Tibial artery (tissue), 4 donors: Measurements from ENCODE around the gene PLCH2.

Source experiments
- DNase-seq, 2 donors: peaks; one replicate each; pipeline ENCODE4 v3.0.0-alpha.2; 2019
- H3K27ac ChIP-seq, 2 donors: fragments of 200-600 bp; sonication (generic) in 1 of 2; 1 replicate in 1 of 2; 2 replicates in 1 of 2; pipeline ENCODE4 v1.5.1; 2018 to 2019; ENCODE audit warnings: mild to moderate bottlenecking in 1 of 2
- H3K27me3 ChIP-seq, 2 donors: fragments of 200-600 bp; sonication (generic) in 1 of 2; one replicate each; pipeline versions ENCODE4 v1.5.1 to v1.6.0; 2016 to 2019
- H3K36me3 ChIP-seq, 3 donors: fragments of 200-600 bp; sonication (generic) in 2 of 3; one replicate each; pipeline ENCODE4 v1.5.1; 2016 to 2019; ENCODE audit warnings: mild to moderate bottlenecking in 2 of 3
- H3K4me1 ChIP-seq, 4 donors: fragments of 200-600 bp; sonication (generic) in 2 of 4; 1 replicate in 3 of 4; 2 replicates in 1 of 4; pipeline ENCODE4 v1.5.1; 2016 to 2019
- H3K4me3 ChIP-seq, 2 donors: fragments of 200-600 bp; sonication (generic) in 1 of 2; 1 replicate in 1 of 2; 2 replicates in 1 of 2; pipeline ENCODE4 v1.5.1; 2018 to 2019; ENCODE audit warnings: mild to moderate bottlenecking in 2 of 2
- H3K9me3 ChIP-seq, 3 donors: fragments of 200-600 bp; sonication (generic) in 1 of 3; one replicate each; pipeline ENCODE4 v1.5.1; 2016 to 2019
- intact Hi-C: fragments of 100-400 bp; cut with DNase I; formaldehyde crosslinking; loops from one replicate; pipeline ENCODE4 v1.15.0; 2023; ENCODE audit warnings: low total_unique reads
- TF ChIP-seq, protein P1 (sequence below), 2 experiments: fragments of 200-600 bp in 1 of 2; fragments of 450-650 bp in 1 of 2; IDR thresholded peaks; one replicate each; pipeline ENCODE4 v1.5.1; 2017 to 2019; ENCODE audit warnings: antibody characterized with exemption in 2 of 2, mild to moderate bottlenecking in 1 of 2, moderate library complexity in 1 of 2

PLCH2 gene

DNA sequence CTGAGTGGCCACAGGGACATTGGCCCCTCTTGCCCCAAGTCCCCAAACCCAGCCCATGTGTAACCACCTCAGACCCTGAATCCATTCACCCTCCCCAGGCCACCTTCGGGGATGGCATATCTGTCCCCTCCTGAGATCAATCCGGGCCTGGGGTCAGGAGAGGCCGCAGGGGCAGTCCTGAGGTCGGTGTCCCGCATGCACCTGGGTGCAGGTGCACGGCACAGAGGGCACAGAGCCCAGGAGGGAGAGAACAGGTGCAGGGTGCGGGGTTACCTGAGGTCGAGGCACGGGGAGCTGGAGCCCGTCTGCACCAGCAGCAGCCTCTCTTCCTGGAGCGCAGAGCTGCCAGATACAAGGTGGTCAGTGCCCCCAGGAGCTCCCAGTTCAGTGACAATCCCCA lies 33.5 kb downstream of the PLCH2 start:
- no peaks in the 10 kb centered on the region for H3K9me3 ChIP-seq
- H3K4me3 ChIP-seq = no peak overlapping the region
- no peak for DNase-seq
- TF ChIP-seq, protein P1, sequence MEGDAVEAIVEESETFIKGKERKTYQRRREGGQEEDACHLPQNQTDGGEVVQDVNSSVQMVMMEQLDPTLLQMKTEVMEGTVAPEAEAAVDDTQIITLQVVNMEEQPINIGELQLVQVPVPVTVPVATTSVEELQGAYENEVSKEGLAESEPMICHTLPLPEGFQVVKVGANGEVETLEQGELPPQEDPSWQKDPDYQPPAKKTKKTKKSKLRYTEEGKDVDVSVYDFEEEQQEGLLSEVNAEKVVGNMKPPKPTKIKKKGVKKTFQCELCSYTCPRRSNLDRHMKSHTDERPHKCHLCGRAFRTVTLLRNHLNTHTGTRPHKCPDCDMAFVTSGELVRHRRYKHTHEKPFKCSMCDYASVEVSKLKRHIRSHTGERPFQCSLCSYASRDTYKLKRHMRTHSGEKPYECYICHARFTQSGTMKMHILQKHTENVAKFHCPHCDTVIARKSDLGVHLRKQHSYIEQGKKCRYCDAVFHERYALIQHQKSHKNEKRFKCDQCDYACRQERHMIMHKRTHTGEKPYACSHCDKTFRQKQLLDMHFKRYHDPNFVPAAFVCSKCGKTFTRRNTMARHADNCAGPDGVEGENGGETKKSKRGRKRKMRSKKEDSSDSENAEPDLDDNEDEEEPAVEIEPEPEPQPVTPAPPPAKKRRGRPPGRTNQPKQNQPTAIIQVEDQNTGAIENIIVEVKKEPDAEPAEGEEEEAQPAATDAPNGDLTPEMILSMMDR (IDR thresholded peaks at IDR 0.05) = no peak
- H3K36me3 ChIP-seq = peaks cover 69 to 75% (median 74%) of the 10 kb centered on the region in 3 donors
- intact Hi-C loops = no loop called here
- H3K27ac ChIP-seq = no peak overlapping the region
- H3K27me3 ChIP-seq = peaks cover 0 to 18% of the 10 kb centered on the region in 2 donors
- peaks cover 0 to 5% (median 0%) of the 10 kb centered on the region in 4 donors for H3K4me1 ChIP-seq

DNA sequence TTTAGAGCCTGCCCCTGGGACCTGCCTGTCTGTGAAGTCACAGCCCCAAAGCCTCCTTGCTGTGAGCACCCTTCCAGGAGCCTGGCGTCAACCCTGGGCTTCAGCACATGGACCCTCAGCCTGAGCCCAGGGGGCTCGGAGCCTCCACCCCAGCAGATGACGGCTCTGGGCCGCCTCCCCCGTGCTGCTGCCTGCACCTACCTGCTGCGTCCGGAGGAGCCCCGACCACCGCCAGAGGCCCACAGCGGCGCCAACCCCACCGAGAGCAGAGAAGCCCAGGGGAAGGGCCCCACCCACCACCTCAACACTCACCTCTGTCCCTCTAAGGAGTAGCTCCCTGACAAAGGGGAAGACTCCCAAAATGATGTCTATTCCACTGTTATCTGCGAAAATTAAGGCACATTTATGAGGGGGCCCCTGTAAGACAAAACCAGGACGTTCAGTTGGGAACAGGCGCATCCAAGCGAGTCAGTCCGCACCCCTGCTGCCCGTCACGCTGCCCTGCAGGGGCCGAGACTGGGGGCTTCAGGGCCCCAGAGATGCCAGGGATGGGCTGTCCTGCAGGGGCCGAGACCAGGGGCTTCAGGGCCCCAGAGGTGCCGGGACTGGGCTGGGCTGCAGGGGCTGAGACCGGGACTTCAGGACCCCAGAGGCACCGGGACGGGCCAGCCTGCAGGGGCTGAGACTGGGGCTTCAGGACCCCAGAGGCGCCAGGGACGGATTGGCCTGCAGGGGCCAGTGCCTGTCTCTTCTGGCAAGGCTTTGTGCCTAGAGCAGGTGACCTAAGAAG lies 34.5 kb downstream of the PLCH2 start:
- Histone ChIP-seq H3K27ac (no peak overlapping the region), H3K4me1 (peaks cover 0 to 5% (median 0%) of the 10 kb centered on the region in 4 donors), H3K4me3 (no peak overlapping the region), H3K27me3 (peaks cover 0 to 8% of the 10 kb centered on the region in 2 donors), H3K9me3 (no peaks in the 10 kb centered on the region), H3K36me3 (peaks cover 78 to 84% (median 82%) of the 10 kb centered on the region in 3 donors)
- no peak for DNase-seq
- TF ChIP-seq, protein P1 (IDR thresholded peaks at IDR 0.05) = no peak
- intact Hi-C loops = no loop called here

DNA sequence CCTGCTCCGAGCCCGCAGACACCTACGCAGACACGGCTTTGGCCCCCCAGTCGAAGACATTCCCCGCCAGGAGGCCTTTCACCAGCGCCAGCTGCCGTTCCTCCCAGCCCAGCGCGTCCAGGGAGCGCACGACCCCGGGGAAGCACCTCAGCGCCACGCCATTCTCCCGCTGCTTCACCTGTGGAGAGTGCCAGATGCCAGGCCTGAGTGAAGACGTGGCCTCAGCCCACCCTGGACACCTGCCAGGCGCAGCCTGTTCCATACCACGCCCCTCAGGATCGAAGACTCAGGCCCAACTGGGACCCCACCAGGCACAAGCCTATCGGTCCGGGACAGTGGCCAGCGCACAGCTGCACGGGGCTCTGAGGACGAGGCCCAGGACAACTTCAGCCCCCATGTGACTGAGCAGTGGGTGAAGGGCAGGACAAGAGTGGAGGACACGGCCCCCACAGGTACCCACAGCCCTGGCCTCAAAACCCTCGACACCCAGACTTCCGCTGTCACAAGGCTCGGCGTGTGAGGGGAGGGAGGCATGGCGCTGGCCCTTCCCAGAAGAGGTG lies 36.9 kb downstream of the PLCH2 start:
- no peak for DNase-seq
- Histone ChIP-seq H3K9me3 (no peaks in the 10 kb centered on the region), H3K36me3 (peaks cover 92 to 100% (median 94%) of the 10 kb centered on the region in 3 donors), H3K4me1 (no peaks in the 10 kb centered on the region), H3K27me3 (no peaks in the 10 kb centered on the region), H3K27ac (no peak overlapping the region), H3K4me3 (no peak overlapping the region)
- TF ChIP-seq, protein P1 (IDR thresholded peaks at IDR 0.05) = no peak
- intact Hi-C loops = no loop called here

DNA sequence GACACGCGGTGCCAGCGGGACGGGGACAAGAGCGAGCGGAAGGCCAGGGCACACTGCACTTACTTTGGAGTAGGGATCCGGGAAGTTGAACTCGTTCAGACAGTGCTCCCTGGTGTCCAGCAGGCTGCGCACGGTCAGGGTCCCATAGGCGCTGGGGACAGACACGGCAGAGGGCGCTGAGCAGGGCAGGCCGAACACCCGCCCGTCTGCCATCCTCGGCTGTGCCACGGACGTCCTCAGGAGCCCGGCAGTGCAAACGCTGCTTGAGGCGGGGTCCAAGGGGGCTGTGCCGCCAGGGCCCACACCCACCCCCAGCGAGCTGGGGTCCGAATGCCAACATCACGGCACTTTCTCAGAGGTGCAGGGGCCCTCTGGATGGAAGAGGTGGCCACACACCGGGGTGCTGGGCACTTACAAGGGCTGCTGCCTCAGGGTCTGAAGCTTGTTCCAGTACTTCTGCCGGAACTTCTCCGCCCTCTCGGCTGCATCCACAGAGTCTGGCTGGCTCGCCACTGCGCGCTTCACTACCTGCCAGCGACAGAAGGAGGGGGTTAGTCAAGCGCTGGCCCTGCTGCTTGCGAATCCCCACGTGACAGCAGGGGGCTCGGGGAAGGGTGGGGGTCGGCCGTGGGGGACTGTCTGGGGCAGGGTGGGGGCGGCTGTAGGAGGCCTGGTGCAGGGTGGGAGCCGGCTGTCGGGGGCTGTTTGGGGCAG lies 38.0 kb downstream of the PLCH2 start:
- H3K27ac ChIP-seq = no peak overlapping the region
- no peak for DNase-seq
- no peaks in the 10 kb centered on the region for H3K4me1 ChIP-seq
- TF ChIP-seq, protein P1 (IDR thresholded peaks at IDR 0.05) = no peak
- H3K36me3 ChIP-seq = peaks cover 92 to 100% (median 94%) of the 10 kb centered on the region in 3 donors
- H3K4me3 ChIP-seq = no peak overlapping the region
- intact Hi-C loops = no loop called here
- H3K27me3 ChIP-seq = no peaks in the 10 kb centered on the region
- H3K9me3 ChIP-seq = no peaks in the 10 kb centered on the region

DNA sequence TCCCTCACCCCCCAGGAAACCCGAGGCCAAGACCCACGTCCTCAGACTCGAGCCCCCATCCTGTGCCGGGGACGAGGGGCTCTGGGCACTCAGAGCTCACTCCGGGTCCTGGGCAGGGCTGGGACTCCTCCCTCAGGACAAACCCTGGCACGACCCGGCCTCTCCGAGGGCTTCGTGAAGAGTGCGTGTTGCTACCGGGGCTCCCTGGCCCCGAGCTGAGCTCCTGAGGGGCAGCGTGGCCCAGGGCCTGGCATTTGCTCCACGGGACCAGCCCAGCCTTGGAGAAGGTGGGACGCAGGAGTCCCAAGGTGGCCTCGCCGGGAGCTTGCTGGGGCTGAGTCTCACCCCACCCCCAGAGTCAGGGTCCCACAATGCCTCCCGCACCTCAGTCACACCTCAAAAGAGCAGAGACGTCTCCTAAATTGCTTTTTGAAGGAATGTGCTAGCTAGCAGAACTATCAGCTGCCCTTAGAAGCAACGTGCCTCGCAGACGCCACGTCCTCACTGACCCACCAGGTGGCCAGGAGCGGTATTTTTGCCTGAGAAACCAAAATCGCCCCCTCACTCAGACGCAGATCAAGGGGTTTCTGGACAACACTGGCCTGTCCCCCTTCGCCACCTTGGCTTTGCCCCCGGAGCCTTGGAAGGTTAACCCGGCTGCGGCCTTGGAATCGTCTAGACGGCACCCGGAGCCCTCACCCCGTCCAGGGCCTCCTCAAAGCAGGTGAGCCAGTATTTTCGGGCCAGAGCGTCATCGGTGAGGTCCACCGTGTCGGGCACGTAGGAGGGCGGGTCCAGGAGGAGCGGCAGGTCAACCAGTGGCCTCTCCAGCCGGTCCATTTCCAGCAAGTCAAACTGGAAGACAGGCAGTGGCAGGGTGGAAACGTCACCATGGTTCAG lies 39.0 kb downstream of the PLCH2 start:
- H3K36me3 ChIP-seq = peaks cover 92 to 100% (median 94%) of the 10 kb centered on the region in 3 donors
- intact Hi-C loops = no loop called here

More for the DNA sequence above, 39.0 kb downstream of the PLCH2 start:
- Histone ChIP-seq H3K27ac (no peak overlapping the region), H3K4me3 (no peak overlapping the region), H3K9me3 (no peaks in the 10 kb centered on the region), H3K27me3 (no peaks in the 10 kb centered on the region), H3K4me1 (no peaks in the 10 kb centered on the region)
- no peak for DNase-seq
- TF ChIP-seq, protein P1 (IDR thresholded peaks at IDR 0.05) = no peak
